DND-41 (cell line): ENCODE results near the gene POLN.

Experiments used
- EZH2 ChIP-seq: IDR thresholded peaks from 3 replicates; pipeline ENCODE4 v1.6.1; 2012; ENCODE audit warnings: borderline replicate concordance, low read depth, mild to moderate bottlenecking, moderate library complexity, low read length, inconsistent platforms; ENCODE audit not compliant: severe bottlenecking
- TF ChIP-seq, protein P1 (sequence below): IDR thresholded peaks from 2 replicates; pipeline ENCODE4 v1.5.1; 2012; ENCODE audit warnings: borderline replicate concordance, low read length, moderate library complexity, mild to moderate bottlenecking; ENCODE audit not compliant: poor library complexity, severe bottlenecking; ENCODE audit errors: extremely low read depth

GRCh38 chr4:2273657-2274319 is 31.9 kb upstream of the POLN start:
- TF ChIP-seq, protein P1, sequence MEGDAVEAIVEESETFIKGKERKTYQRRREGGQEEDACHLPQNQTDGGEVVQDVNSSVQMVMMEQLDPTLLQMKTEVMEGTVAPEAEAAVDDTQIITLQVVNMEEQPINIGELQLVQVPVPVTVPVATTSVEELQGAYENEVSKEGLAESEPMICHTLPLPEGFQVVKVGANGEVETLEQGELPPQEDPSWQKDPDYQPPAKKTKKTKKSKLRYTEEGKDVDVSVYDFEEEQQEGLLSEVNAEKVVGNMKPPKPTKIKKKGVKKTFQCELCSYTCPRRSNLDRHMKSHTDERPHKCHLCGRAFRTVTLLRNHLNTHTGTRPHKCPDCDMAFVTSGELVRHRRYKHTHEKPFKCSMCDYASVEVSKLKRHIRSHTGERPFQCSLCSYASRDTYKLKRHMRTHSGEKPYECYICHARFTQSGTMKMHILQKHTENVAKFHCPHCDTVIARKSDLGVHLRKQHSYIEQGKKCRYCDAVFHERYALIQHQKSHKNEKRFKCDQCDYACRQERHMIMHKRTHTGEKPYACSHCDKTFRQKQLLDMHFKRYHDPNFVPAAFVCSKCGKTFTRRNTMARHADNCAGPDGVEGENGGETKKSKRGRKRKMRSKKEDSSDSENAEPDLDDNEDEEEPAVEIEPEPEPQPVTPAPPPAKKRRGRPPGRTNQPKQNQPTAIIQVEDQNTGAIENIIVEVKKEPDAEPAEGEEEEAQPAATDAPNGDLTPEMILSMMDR = no peak
- no peak for TF ChIP-seq EZH2
